GM23338 (cell line): ENCODE data around the gene CENPX. TPM values are rescaled to one million over a fixed set of nuclear protein-coding genes. Genes with fewer than 3 reads are reported as not detected.

Source experiments
- ATAC-seq: fragments of 200-7000 bp; cut with Tn5 transposase; 3 replicates; pipeline ENCODE4 v1.9.1; 2020
- DNase-seq: peaks from one replicate; pipeline ENCODE4 v3.0.0-alpha.2; 2015; ENCODE audit warnings: low spot score
- H2AFZ ChIP-seq: fragments of 200-600 bp; sonication (generic); 2 replicates; pipeline ENCODE4 v1.8.0; 2016; ENCODE audit warnings: antibody characterized with exemption, mild to moderate bottlenecking, moderate library complexity
- H3F3A ChIP-seq: fragments of 200-600 bp; sonication (generic); replicated peaks from 2 replicates; pipeline ENCODE4 v1.8.0; 2017; ENCODE audit warnings: antibody characterized with exemption, mixed run types, low read depth
- H3K27ac ChIP-seq: fragments of 200-600 bp; sonication (generic); 2 replicates; pipeline ENCODE4 v1.6.1; 2016; ENCODE audit warnings: low read depth
- H3K27me3 ChIP-seq: fragments of 200-600 bp; sonication (generic); 2 replicates; pipeline ENCODE4 v1.8.0; 2016; ENCODE audit warnings: mild to moderate bottlenecking, mixed run types, moderate library complexity; ENCODE audit not compliant: insufficient read depth
- H3K36me3 ChIP-seq: fragments of 200-600 bp; sonication (generic); 2 replicates; pipeline ENCODE4 v1.8.0; 2016; ENCODE audit warnings: mild to moderate bottlenecking; ENCODE audit not compliant: insufficient read depth
- H3K4me1 ChIP-seq: fragments of 200-600 bp; sonication (generic); 2 replicates; pipeline ENCODE4 v1.8.0; 2016; ENCODE audit warnings: mild to moderate bottlenecking, moderate library complexity; ENCODE audit not compliant: insufficient read depth
- H3K4me2 ChIP-seq: fragments of 200-600 bp; sonication (generic); 2 replicates; pipeline ENCODE4 v1.7.1; 2017; ENCODE audit warnings: mixed run types
- H3K4me3 ChIP-seq: fragments of 200-600 bp; sonication (generic); 2 replicates; pipeline ENCODE4 v1.6.1; 2016; ENCODE audit warnings: mixed run types
- H3K79me2 ChIP-seq: fragments of 200-600 bp; sonication (generic); replicated peaks from 2 replicates; pipeline ENCODE4 v1.8.0; 2017; ENCODE audit warnings: mild to moderate bottlenecking; ENCODE audit not compliant: insufficient read depth
- H3K9me2 ChIP-seq: fragments of 200-600 bp; sonication (generic); 2 replicates; pipeline ENCODE4 v1.8.0; 2017; ENCODE audit not compliant: insufficient read depth
- H4K20me1 ChIP-seq: fragments of 200-600 bp; sonication (generic); replicated peaks from 2 replicates; pipeline ENCODE4 v1.8.0; 2017; ENCODE audit warnings: mild to moderate bottlenecking; ENCODE audit not compliant: insufficient read depth
- H3K27ac Mint-ChIP-seq: 2 replicates; pipeline ENCODE4 v1.8.0; 2020; ENCODE audit warnings: inconsistent platforms, mild to moderate bottlenecking, moderate library complexity, mixed read lengths
- H3K27me3 Mint-ChIP-seq: 3 replicates; pipeline ENCODE4 v1.8.0; 2022; ENCODE audit warnings: low read depth, mild to moderate bottlenecking, moderate library complexity, mixed read lengths, inconsistent platforms; ENCODE audit not compliant: insufficient read depth, poor library complexity
- H3K36me3 Mint-ChIP-seq: 3 replicates; pipeline ENCODE4 v1.8.0; 2021; ENCODE audit warnings: low read depth, mild to moderate bottlenecking, inconsistent platforms, moderate library complexity, mixed read lengths
- H3K4me1 Mint-ChIP-seq: 3 replicates; pipeline ENCODE4 v1.8.0; 2020; ENCODE audit warnings: mild to moderate bottlenecking, inconsistent platforms, mixed read lengths
- H3K4me3 Mint-ChIP-seq: 3 replicates; pipeline ENCODE4 v1.8.0; 2021; ENCODE audit warnings: moderate library complexity, mild to moderate bottlenecking, inconsistent platforms, mixed read lengths
- H3K9me3 Mint-ChIP-seq: 3 replicates; pipeline ENCODE4 v1.8.0; 2020; ENCODE audit warnings: moderate library complexity, mild to moderate bottlenecking, inconsistent platforms, mixed read lengths
- ETS1 ChIP-seq: IDR thresholded peaks from 2 replicates; pipeline ENCODE4 v1.6.1; 2016; ENCODE audit warnings: antibody characterized with exemption
- JUNB ChIP-seq: IDR thresholded peaks from one replicate; pipeline ENCODE4 v1.6.1; 2016; ENCODE audit warnings: antibody characterized with exemption; ENCODE audit not compliant: unreplicated experiment
- REST ChIP-seq: IDR thresholded peaks from one replicate; pipeline ENCODE4 v1.6.1; 2018; ENCODE audit warnings: antibody characterized with exemption; ENCODE audit not compliant: unreplicated experiment
- STAT1 ChIP-seq: IDR thresholded peaks from one replicate; pipeline ENCODE4 v1.6.1; 2016; ENCODE audit warnings: antibody characterized with exemption; ENCODE audit not compliant: unreplicated experiment
- ZNF331 ChIP-seq: fragments of 250-450 bp; sonication (Bioruptor Pico); IDR thresholded peaks from 2 replicates; pipeline ENCODE4 v1.5.0; 2020; ENCODE audit warnings: low read depth, mild to moderate bottlenecking, moderate library complexity
- polyA plus RNA-seq: library from polyadenylated mRNA; unstranded; fragments of >200 nt; fragmentation: Nextera tagmentation; extraction: Ambion mirVana; gene quantifications from 2 replicates; pipeline ENCODE4 v1.2.1, GENCODE V29; 2016
- total RNA-seq: library from RNA; depleted of rRNA; stranded (reverse); fragments of >200 nt; shearing (Covaris generic); gene quantifications from 2 replicates; pipeline ENCODE4 v1.2.3, GENCODE V29; 2014
- TF ChIP-seq, protein P1 (sequence below), 2 experiments: fragments of 200-600 bp in 1 of 2; sonication (generic) in 1 of 2; conservative IDR thresholded peaks; 2 replicates each; pipeline versions ENCODE4 v1.5.1 to v1.6.1; 2016 to 2017; ENCODE audit warnings: antibody characterized with exemption in 2 of 2, low read depth in 2 of 2, mild to moderate bottlenecking in 2 of 2, moderate library complexity in 1 of 2

The CENPX gene
- total and polyA plus RNA-seq, 2 experiments from 2014 or later: 114 to 157 TPM

DNA sequence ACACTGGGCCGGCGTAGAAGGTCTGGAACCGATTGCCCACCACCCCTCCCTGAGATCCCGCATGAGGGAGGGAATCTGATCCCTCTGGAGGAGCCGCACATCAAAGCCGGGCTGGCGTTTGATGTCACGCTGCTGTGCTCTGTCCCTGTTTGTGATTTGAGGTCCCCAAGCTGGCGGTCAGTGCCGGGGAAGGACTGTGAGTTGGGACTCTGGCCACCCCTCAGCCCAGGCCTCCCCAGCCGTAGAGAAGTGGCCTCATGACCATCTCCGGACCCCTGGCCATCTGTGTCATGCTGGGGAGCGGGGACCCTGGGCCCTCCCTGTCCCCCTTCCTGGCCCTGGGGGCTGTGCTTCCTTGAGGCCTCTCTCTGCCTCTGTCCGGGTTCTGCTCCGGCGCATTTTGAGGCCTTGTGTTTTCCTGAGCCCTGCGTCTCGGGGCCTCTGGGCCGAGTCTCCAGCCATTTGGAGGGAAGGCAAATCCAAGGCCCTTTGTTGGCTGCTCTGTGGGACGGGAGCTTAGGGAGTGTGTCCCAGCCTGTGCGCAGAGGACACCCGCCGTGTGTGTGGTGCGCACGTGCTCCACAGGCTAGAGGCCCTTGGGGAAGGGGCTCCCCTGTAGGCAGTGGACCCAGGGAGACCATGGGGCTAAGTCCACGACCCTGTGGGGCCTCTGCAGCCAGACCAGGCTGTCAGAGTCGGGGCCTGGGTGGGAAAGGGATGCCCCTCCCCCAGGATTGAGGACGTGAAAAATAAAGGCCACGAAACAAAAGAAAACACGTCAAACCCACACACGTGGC is 30.2 kb downstream of the CENPX start:
- TF ChIP-seq ETS1 (no peak), REST (no peak), ZNF331 (CRISPR knock-in tag) (no peak), JUNB (no peak), STAT1 (no peak)
- TF ChIP-seq, protein P1, sequence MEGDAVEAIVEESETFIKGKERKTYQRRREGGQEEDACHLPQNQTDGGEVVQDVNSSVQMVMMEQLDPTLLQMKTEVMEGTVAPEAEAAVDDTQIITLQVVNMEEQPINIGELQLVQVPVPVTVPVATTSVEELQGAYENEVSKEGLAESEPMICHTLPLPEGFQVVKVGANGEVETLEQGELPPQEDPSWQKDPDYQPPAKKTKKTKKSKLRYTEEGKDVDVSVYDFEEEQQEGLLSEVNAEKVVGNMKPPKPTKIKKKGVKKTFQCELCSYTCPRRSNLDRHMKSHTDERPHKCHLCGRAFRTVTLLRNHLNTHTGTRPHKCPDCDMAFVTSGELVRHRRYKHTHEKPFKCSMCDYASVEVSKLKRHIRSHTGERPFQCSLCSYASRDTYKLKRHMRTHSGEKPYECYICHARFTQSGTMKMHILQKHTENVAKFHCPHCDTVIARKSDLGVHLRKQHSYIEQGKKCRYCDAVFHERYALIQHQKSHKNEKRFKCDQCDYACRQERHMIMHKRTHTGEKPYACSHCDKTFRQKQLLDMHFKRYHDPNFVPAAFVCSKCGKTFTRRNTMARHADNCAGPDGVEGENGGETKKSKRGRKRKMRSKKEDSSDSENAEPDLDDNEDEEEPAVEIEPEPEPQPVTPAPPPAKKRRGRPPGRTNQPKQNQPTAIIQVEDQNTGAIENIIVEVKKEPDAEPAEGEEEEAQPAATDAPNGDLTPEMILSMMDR (conservative IDR thresholded peaks at IDR 0.05; ENCODE audit: low read depth in 2 of 2): no peak
- no peaks in the 10 kb centered on the region for H3K9me2 ChIP-seq
- H3K4me2 ChIP-seq: peak overlapping the region; percentile 62; the same call in 1 of the 2 replicates
- H3K4me3 ChIP-seq: no peak overlapping the region
- Mint-ChIP-seq H3K27ac (no peak overlapping the region), H3K4me3 (no peak overlapping the region), H3K4me1 (peaks cover 27% of the 10 kb centered on the region), H3K9me3 (no peaks in the 10 kb centered on the region), H3K27me3 (peaks cover 13% of the 10 kb centered on the region), H3K36me3 (peaks cover 13% of the 10 kb centered on the region)
- ATAC-seq (peak; percentile 18), DNase-seq (no peak)
- H3K36me3 ChIP-seq: no peaks in the 10 kb centered on the region
- H3K79me2 ChIP-seq: no peaks in the 10 kb centered on the region
- H3K4me1 ChIP-seq: peaks cover 11% of the 10 kb centered on the region; the same call in 1 of the 2 replicates
- peaks cover 6% of the 10 kb centered on the region for H4K20me1 ChIP-seq
- H2AFZ ChIP-seq: no peak overlapping the region
- H3F3A ChIP-seq: 0 out of 2 replicates have a peak, but pooled peaks cover 3% of the 10 kb centered on the region
- no peaks in the 10 kb centered on the region for H3K27me3 ChIP-seq
- H3K27ac ChIP-seq: 0 out of 2 replicates have a peak overlapping the region, but pooled peaks have one; percentile 50
